ENCODE data around the gene ABTB2.

GRCh38 chr11:34300026-34300925 is 57.5 kb downstream of the ABTB2 start:
- TF ChIP-seq CTCF (IDR thresholded peaks at IDR 0.05) (no peak), POLR2A (IDR thresholded peaks at IDR 0.05) (no peak), EP300 (IDR thresholded peaks at IDR 0.05) (no peak)

Measured in tibial nerve (tissue), 4 donors.